T-helper 17 cell (primary cell): ENCODE results near the gene PKP1. TPM values are rescaled to one million over a fixed set of nuclear protein-coding genes. Genes with fewer than 3 reads are reported as not detected.

ENCODE experiments used
- ATAC-seq: fragments of 150-1000 bp; cut with Tn5 transposase; 2 replicates; pipeline ENCODE4 v1.10.0; 2021; ENCODE audit warnings: mild to moderate bottlenecking, moderate library complexity
- DNase-seq, 3 donors: peaks; one replicate each; pipeline versions ENCODE4 v3.0.0 to v3.0.0-alpha.2; 2020 to 2021
- H3K9me3 ChIP-seq: one replicate; pipeline ENCODE4 v1.7.0; 2013; ENCODE audit warnings: low read length, mild to moderate bottlenecking; ENCODE audit not compliant: control insufficient read depth, poor library complexity, severe bottlenecking
- H3K27ac Mint-ChIP-seq: one replicate; pipeline ENCODE4 v1.8.0; 2022; ENCODE audit warnings: mild to moderate bottlenecking, moderate library complexity, mixed read lengths
- H3K27me3 Mint-ChIP-seq: one replicate; pipeline ENCODE4 v1.8.0; 2022; ENCODE audit warnings: mixed read lengths
- H3K36me3 Mint-ChIP-seq: one replicate; pipeline ENCODE4 v1.8.0; 2022; ENCODE audit warnings: low read depth, mixed read lengths
- H3K4me1 Mint-ChIP-seq: one replicate; pipeline ENCODE4 v1.8.0; 2022; ENCODE audit warnings: mild to moderate bottlenecking, mixed read lengths
- H3K4me3 Mint-ChIP-seq: one replicate; pipeline ENCODE4 v1.8.0; 2022; ENCODE audit warnings: mild to moderate bottlenecking, moderate library complexity, mixed read lengths
- total RNA-seq, 4 donors: library from RNA in 2 of 4; stranded (reverse) in 2 of 4; gene quantifications; one replicate each; pipeline ENCODE4 v1.2.3 and lab custom pipeline; 2022 to 2026

The PKP1 gene
- total RNA-seq, 2 donors from 2014 or later: not detected

- no peaks in the 10 kb centered on the region for H3K9me3 ChIP-seq
- no peak for DNase-seq
- Mint-ChIP-seq H3K27me3 (peaks cover 65% of the 10 kb centered on the region), H3K4me1 (peaks cover 2% of the 10 kb centered on the region), H3K4me3 (no peak overlapping the region), H3K27ac (no peak overlapping the region), H3K36me3 (no peaks in the 10 kb centered on the region)
- no peak for ATAC-seq
These were observed 27.1 kb downstream of the PKP1 start for GRCh38 chr1:201310251-201310985.

- ATAC-seq (no peak), DNase-seq (no peak)
- Mint-ChIP-seq H3K4me1 (peaks cover 2% of the 10 kb centered on the region), H3K36me3 (no peaks in the 10 kb centered on the region), H3K27me3 (peaks cover 61% of the 10 kb centered on the region), H3K27ac (no peak overlapping the region), H3K4me3 (no peak overlapping the region)
- no peaks in the 10 kb centered on the region for H3K9me3 ChIP-seq
These were observed 27.7 kb downstream of the PKP1 start for GRCh38 chr1:201310986-201311355.

- no peaks in the 10 kb centered on the region for H3K9me3 ChIP-seq
- Mint-ChIP-seq H3K27me3 (peaks cover 60% of the 10 kb centered on the region), H3K27ac (no peak overlapping the region), H3K4me3 (no peak overlapping the region), H3K4me1 (peaks cover 2% of the 10 kb centered on the region), H3K36me3 (no peaks in the 10 kb centered on the region)
- DNase-seq (no peak), ATAC-seq (peak; percentile 48)
These were observed 28.2 kb downstream of the PKP1 start for GRCh38 chr1:201311356-201312011.

GRCh38 chr1:201312298-201312697 lies 29.0 kb downstream of the PKP1 start:
- Mint-ChIP-seq H3K27me3 (peaks cover 55% of the 10 kb centered on the region), H3K27ac (no peak overlapping the region), H3K4me3 (no peak overlapping the region), H3K36me3 (no peaks in the 10 kb centered on the region), H3K4me1 (peaks cover 2% of the 10 kb centered on the region)
- H3K9me3 ChIP-seq: no peaks in the 10 kb centered on the region
- ATAC-seq: no peak
- DNase-seq: no peak

- H3K27me3 Mint-ChIP-seq: peaks cover 58% of the 10 kb centered on the region
- no peaks in the 10 kb centered on the region for H3K9me3 ChIP-seq
- peaks cover 2% of the 10 kb centered on the region for H3K4me1 Mint-ChIP-seq
- no peak overlapping the region for H3K4me3 Mint-ChIP-seq
- H3K27ac Mint-ChIP-seq: no peak overlapping the region
- ATAC-seq (no peak), DNase-seq (no peak)
- no peaks in the 10 kb centered on the region for H3K36me3 Mint-ChIP-seq
These were observed 29.8 kb downstream of the PKP1 start for GRCh38 chr1:201313086-201313485.

GRCh38 chr1:201316556-201316955 lies 33.2 kb downstream of the PKP1 start:
- peaks cover 39% of the 10 kb centered on the region for H3K27me3 Mint-ChIP-seq
- H3K4me1 Mint-ChIP-seq: peaks cover 2% of the 10 kb centered on the region
- ATAC-seq: no peak
- H3K27ac Mint-ChIP-seq: no peak overlapping the region
- no peak overlapping the region for H3K4me3 Mint-ChIP-seq
- no peaks in the 10 kb centered on the region for H3K36me3 Mint-ChIP-seq
- DNase-seq: no peak
- H3K9me3 ChIP-seq: no peaks in the 10 kb centered on the region

- no peak overlapping the region for H3K27ac Mint-ChIP-seq
- peaks cover 35% of the 10 kb centered on the region for H3K27me3 Mint-ChIP-seq
- H3K4me1 Mint-ChIP-seq: peaks cover 2% of the 10 kb centered on the region
- no peak overlapping the region for H3K4me3 Mint-ChIP-seq
- DNase-seq (no peak), ATAC-seq (no peak)
- H3K9me3 ChIP-seq: no peaks in the 10 kb centered on the region
- no peaks in the 10 kb centered on the region for H3K36me3 Mint-ChIP-seq
These were observed 34.2 kb downstream of the PKP1 start for GRCh38 chr1:201317551-201317950.

- H3K4me3 Mint-ChIP-seq: no peak overlapping the region
These were observed 35.4 kb downstream of the PKP1 start for GRCh38 chr1:201318504-201319340.

DNA sequence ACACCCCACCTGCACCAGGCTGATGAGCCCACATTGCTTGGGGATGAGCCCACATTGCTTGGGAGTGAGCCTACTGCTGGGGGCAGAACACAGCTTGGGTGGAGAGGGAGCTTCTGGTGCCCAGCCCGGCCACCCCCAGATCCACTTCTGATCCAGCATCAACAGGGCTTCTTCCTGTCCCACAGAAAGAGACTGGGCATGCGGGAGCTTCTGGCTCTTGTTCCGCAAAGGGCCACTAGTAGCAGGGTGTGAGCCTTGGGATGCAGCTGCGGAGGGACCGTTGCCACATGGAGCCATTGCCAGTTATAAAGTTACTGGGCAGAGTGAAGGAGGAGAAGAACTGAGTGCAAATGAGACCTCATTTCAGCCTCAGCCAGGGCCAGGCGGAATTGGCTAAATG lies 36.3 kb downstream of the PKP1 start:
- no peak overlapping the region for H3K4me3 Mint-ChIP-seq
- peaks cover 30% of the 10 kb centered on the region for H3K27me3 Mint-ChIP-seq
- no peak for DNase-seq
- H3K4me1 Mint-ChIP-seq: peaks cover 2% of the 10 kb centered on the region
- H3K27ac Mint-ChIP-seq: no peak overlapping the region
- no peak for ATAC-seq
- no peaks in the 10 kb centered on the region for H3K9me3 ChIP-seq
- no peaks in the 10 kb centered on the region for H3K36me3 Mint-ChIP-seq

More at GRCh38 chr1:201318504-201319340, 35.4 kb downstream of the PKP1 start:
- ATAC-seq (no peak), DNase-seq (no peak)
- Mint-ChIP-seq H3K27ac (no peak overlapping the region), H3K36me3 (no peaks in the 10 kb centered on the region), H3K27me3 (peaks cover 37% of the 10 kb centered on the region), H3K4me1 (peaks cover 2% of the 10 kb centered on the region)
- no peaks in the 10 kb centered on the region for H3K9me3 ChIP-seq

- no peak for ATAC-seq
- DNase-seq: no peak
These were observed 37.0 kb downstream of the PKP1 start for GRCh38 chr1:201320168-201320788.

GRCh38 chr1:201321826-201322390 lies 38.6 kb downstream of the PKP1 start:
- Mint-ChIP-seq H3K27ac (no peak overlapping the region), H3K36me3 (no peaks in the 10 kb centered on the region), H3K4me3 (no peak overlapping the region), H3K27me3 (peaks cover 35% of the 10 kb centered on the region), H3K4me1 (peaks cover 2% of the 10 kb centered on the region)
- H3K9me3 ChIP-seq: no peaks in the 10 kb centered on the region
- ATAC-seq: no peak
- no peak for DNase-seq

More at GRCh38 chr1:201320168-201320788, 37.0 kb downstream of the PKP1 start:
- H3K9me3 ChIP-seq: no peaks in the 10 kb centered on the region
- no peak overlapping the region for H3K4me3 Mint-ChIP-seq
- no peaks in the 10 kb centered on the region for H3K36me3 Mint-ChIP-seq
- H3K27me3 Mint-ChIP-seq: peaks cover 24% of the 10 kb centered on the region
- H3K27ac Mint-ChIP-seq: no peak overlapping the region
- peaks cover 2% of the 10 kb centered on the region for H3K4me1 Mint-ChIP-seq

- H3K9me3 ChIP-seq: no peaks in the 10 kb centered on the region
- no peak overlapping the region for H3K27ac Mint-ChIP-seq
- peaks cover 33% of the 10 kb centered on the region for H3K27me3 Mint-ChIP-seq
- ATAC-seq (no peak), DNase-seq (no peak)
- H3K4me3 Mint-ChIP-seq: no peak overlapping the region
- no peaks in the 10 kb centered on the region for H3K36me3 Mint-ChIP-seq
- H3K4me1 Mint-ChIP-seq: peaks cover 2% of the 10 kb centered on the region
These were observed 39.6 kb downstream of the PKP1 start for GRCh38 chr1:201322653-201323510.
